ENCODE measurements around the gene FRMD1.

DNA sequence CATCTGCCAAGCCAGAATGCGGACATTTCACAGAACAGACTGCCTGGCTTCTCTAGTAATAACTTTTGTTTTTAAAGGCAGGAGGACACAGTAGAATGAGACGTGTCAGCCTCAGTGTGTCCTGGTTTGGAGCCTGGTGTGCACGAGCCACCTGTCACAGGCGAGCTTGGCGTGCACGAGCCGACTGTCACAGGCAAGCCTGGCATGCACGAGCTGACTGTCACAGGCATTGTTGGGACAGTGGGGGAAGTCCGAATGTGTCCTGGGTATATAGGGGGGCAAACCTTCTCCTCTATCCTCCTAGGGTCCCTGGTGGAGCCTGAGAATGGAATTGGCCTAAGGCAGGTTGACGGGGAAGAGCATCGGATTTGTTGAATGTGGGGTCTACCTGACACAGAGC lies 74.1 kb downstream of the FRMD1 start:
- TF ChIP-seq TAF1 (IDR thresholded peaks at IDR 0.05; ENCODE audit: borderline replicate concordance, insufficient read depth, low read length) (no peak), SIN3A (IDR thresholded peaks at IDR 0.05; ENCODE audit: borderline replicate concordance, insufficient read depth, low read length) (no peak), POLR2AphosphoS5 (IDR thresholded peaks at IDR 0.05; ENCODE audit: low read depth, low read length) (no peak), FOXP2 (optimal IDR thresholded peaks at IDR 0.05; ENCODE audit: borderline replicate concordance, extremely low read depth, extremely low read length, insufficient read depth) (no peak)
- TF ChIP-seq, protein P1, sequence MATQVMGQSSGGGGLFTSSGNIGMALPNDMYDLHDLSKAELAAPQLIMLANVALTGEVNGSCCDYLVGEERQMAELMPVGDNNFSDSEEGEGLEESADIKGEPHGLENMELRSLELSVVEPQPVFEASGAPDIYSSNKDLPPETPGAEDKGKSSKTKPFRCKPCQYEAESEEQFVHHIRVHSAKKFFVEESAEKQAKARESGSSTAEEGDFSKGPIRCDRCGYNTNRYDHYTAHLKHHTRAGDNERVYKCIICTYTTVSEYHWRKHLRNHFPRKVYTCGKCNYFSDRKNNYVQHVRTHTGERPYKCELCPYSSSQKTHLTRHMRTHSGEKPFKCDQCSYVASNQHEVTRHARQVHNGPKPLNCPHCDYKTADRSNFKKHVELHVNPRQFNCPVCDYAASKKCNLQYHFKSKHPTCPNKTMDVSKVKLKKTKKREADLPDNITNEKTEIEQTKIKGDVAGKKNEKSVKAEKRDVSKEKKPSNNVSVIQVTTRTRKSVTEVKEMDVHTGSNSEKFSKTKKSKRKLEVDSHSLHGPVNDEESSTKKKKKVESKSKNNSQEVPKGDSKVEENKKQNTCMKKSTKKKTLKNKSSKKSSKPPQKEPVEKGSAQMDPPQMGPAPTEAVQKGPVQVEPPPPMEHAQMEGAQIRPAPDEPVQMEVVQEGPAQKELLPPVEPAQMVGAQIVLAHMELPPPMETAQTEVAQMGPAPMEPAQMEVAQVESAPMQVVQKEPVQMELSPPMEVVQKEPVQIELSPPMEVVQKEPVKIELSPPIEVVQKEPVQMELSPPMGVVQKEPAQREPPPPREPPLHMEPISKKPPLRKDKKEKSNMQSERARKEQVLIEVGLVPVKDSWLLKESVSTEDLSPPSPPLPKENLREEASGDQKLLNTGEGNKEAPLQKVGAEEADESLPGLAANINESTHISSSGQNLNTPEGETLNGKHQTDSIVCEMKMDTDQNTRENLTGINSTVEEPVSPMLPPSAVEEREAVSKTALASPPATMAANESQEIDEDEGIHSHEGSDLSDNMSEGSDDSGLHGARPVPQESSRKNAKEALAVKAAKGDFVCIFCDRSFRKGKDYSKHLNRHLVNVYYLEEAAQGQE (IDR thresholded peaks at IDR 0.05; ENCODE audit: insufficient read depth in 1 of 2, low read depth in 2 of 2, low read length in 2 of 2), result no peak

Data from PFSK-1 (cell line).